ENCODE results near the gene MYOM1.
"Not testable (repeated sequence)": the region's sequence is repeated elsewhere in the genome, so short reads cannot be mapped to it uniquely, and the experiment has no call there.

MYOM1 gene

GRCh38 chr18:3025544-3025943, 194.2 kb downstream of the MYOM1 start:
- ChIA-PET CTCF (no interaction called here), POLR2A (no interaction called here)
- Histone ChIP-seq H3K27me3 (replicated peaks in 2 of 5; ENCODE audit: control insufficient read depth in 4 of 5, insufficient read depth in 5 of 5, low read length in 4 of 5) (no peaks in the 10 kb centered on the region), H3K4me3 (ENCODE audit: control insufficient read depth in 1 of 7, extremely low read depth in 1 of 7, insufficient read depth in 4 of 7, low read depth in 2 of 7, low read length in 6 of 7) (no peak overlapping the region), H3K27ac (ENCODE audit: insufficient read depth in 1 of 2, low read depth in 1 of 2, low read length in 2 of 2, poor library complexity in 1 of 2, severe bottlenecking in 2 of 2) (no peak overlapping the region), H3K4me1 (ENCODE audit: control extremely low read depth in 1 of 4, control insufficient read depth in 4 of 4, insufficient read depth in 4 of 4, low read length in 3 of 4) (peaks cover 0 to 11% (median 7%) of the 10 kb centered on the region in 4 experiments), H3K36me3 (ENCODE audit: control insufficient read depth in 4 of 4, insufficient read depth in 4 of 4, low read length in 3 of 4) (no peaks in the 10 kb centered on the region), H3K9me3 (ENCODE audit: control extremely low read depth in 1 of 5, control insufficient read depth in 4 of 5, insufficient read depth in 2 of 5, low read depth in 1 of 5, low read length in 4 of 5) (no peaks in the 10 kb centered on the region)
- no peak for DNase-seq
- WGBS (ENCODE audit: insufficient coverage): 100% methylated on average over 1 of the region's 2 CpGs

GRCh38 chr18:3023603-3024002, 196.2 kb downstream of the MYOM1 start:
- H3K4me1 ChIP-seq (ENCODE audit: control extremely low read depth in 1 of 4, control insufficient read depth in 4 of 4, insufficient read depth in 4 of 4, low read length in 3 of 4); DNase-seq; H3K4me3 ChIP-seq (ENCODE audit: control insufficient read depth in 1 of 7, extremely low read depth in 1 of 7, insufficient read depth in 4 of 7, low read depth in 2 of 7, low read length in 6 of 7); POLR2A ChIA-PET; H3K27me3 ChIP-seq (replicated peaks in 2 of 5; ENCODE audit: control insufficient read depth in 4 of 5, insufficient read depth in 5 of 5, low read length in 4 of 5); H3K27ac ChIP-seq (ENCODE audit: insufficient read depth in 1 of 2, low read depth in 1 of 2, low read length in 2 of 2, poor library complexity in 1 of 2, severe bottlenecking in 2 of 2); H3K36me3 ChIP-seq (ENCODE audit: control insufficient read depth in 4 of 4, insufficient read depth in 4 of 4, low read length in 3 of 4); H3K9me3 ChIP-seq (ENCODE audit: control extremely low read depth in 1 of 5, control insufficient read depth in 4 of 5, insufficient read depth in 2 of 5, low read depth in 1 of 5, low read length in 4 of 5): not testable (repeated sequence)
- WGBS (ENCODE audit: insufficient coverage): 100% methylated on average over 1 of the region's 5 CpGs
- CTCF ChIA-PET: interaction anchor here (1.0 to 1.2 kb wide), 2 partner anchors 14 to 30 kb away, joined by 3 to 4 read pairs; no protein-coding TSS in a partner anchor

Data from common myeloid progenitor, CD34-positive (primary cell).